Common myeloid progenitor, CD34-positive (primary cell): ENCODE results near the gene RASAL2.
"Not testable (repeated sequence)": the region's sequence is repeated elsewhere in the genome, so short reads cannot be mapped to it uniquely, and the experiment has no call there.

Source experiments
- CTCF ChIA-PET: fragments of 350-600 bp; sonication (Branson Sonifier 250); formaldehyde crosslinking; loops from one replicate; lab custom pipeline; 2021; ENCODE audit warnings: antibody characterized with exemption; lab: Charles Lee
- POLR2A ChIA-PET: fragments of 350-600 bp; sonication (Branson Sonifier 250); formaldehyde crosslinking; loops from one replicate; lab custom pipeline; 2021; ENCODE audit warnings: antibody characterized with exemption; lab: Charles Lee
- DNase-seq, 3 donors: peaks; one replicate each; pipeline versions ENCODE4 v3.0.0 to v3.0.0-alpha.2; 2013
- H3K27ac ChIP-seq, 2 experiments: 1 replicate in 1 of 2; 2 replicates in 1 of 2; pipeline ENCODE4 v1.7.0; 2013; ENCODE audit warnings: inconsistent platforms in 2 of 2, low read length in 2 of 2, mild to moderate bottlenecking in 2 of 2, low read depth in 1 of 2, moderate library complexity in 1 of 2; ENCODE audit not compliant: severe bottlenecking in 2 of 2, insufficient read depth in 1 of 2, poor library complexity in 1 of 2
- H3K27me3 ChIP-seq, 5 experiments: replicated peaks in 2 of 5; 1 replicate in 3 of 5; 2 replicates in 2 of 5; pipeline versions ENCODE4 v1.6.1 to v1.7.0; 2013; ENCODE audit warnings: low read length in 4 of 5, mild to moderate bottlenecking in 2 of 5, moderate library complexity in 2 of 5, inconsistent platforms in 1 of 5; ENCODE audit not compliant: insufficient read depth in 5 of 5, control insufficient read depth in 4 of 5
- H3K36me3 ChIP-seq, 4 experiments: 1 replicate in 2 of 4; 2 replicates in 2 of 4; pipeline versions ENCODE4 v1.6.1 to v1.7.0; 2013; ENCODE audit warnings: low read length in 3 of 4, control low read depth in 1 of 4, mild to moderate bottlenecking in 1 of 4; ENCODE audit not compliant: control insufficient read depth in 4 of 4, insufficient read depth in 4 of 4
- H3K4me1 ChIP-seq, 4 experiments: 1 replicate in 3 of 4; 2 replicates in 1 of 4; pipeline versions ENCODE4 v1.6.1 to v1.7.1; 2013; ENCODE audit warnings: low read length in 3 of 4, mild to moderate bottlenecking in 3 of 4, control low read depth in 1 of 4, inconsistent platforms in 1 of 4, moderate library complexity in 1 of 4; ENCODE audit not compliant: control insufficient read depth in 4 of 4, insufficient read depth in 4 of 4; ENCODE audit errors: control extremely low read depth in 1 of 4
- H3K4me3 ChIP-seq, 7 experiments: 1 replicate in 4 of 7; 2 replicates in 3 of 7; pipeline versions ENCODE4 v1.5.1 to v1.7.0; 2013; ENCODE audit warnings: mild to moderate bottlenecking in 7 of 7, low read length in 6 of 7, moderate library complexity in 6 of 7, inconsistent platforms in 2 of 7, low read depth in 2 of 7, control low read depth in 1 of 7; ENCODE audit not compliant: insufficient read depth in 4 of 7, control insufficient read depth in 1 of 7; ENCODE audit errors: extremely low read depth in 1 of 7
- H3K9me3 ChIP-seq, 5 experiments: 1 replicate in 4 of 5; 2 replicates in 1 of 5; pipeline versions ENCODE4 v1.6.1 to v1.7.1; 2013; ENCODE audit warnings: low read length in 4 of 5, mild to moderate bottlenecking in 2 of 5, inconsistent platforms in 1 of 5, low read depth in 1 of 5, moderate library complexity in 1 of 5; ENCODE audit not compliant: control insufficient read depth in 4 of 5, insufficient read depth in 2 of 5; ENCODE audit errors: control extremely low read depth in 1 of 5
- WGBS: methylation state at CpG from one replicate; pipeline ENCODE4 v1.1.5; 2013; ENCODE audit not compliant: insufficient coverage; 5-methylcytosine and 5-hydroxymethylcytosine counted together

The RASAL2 gene

DNA sequence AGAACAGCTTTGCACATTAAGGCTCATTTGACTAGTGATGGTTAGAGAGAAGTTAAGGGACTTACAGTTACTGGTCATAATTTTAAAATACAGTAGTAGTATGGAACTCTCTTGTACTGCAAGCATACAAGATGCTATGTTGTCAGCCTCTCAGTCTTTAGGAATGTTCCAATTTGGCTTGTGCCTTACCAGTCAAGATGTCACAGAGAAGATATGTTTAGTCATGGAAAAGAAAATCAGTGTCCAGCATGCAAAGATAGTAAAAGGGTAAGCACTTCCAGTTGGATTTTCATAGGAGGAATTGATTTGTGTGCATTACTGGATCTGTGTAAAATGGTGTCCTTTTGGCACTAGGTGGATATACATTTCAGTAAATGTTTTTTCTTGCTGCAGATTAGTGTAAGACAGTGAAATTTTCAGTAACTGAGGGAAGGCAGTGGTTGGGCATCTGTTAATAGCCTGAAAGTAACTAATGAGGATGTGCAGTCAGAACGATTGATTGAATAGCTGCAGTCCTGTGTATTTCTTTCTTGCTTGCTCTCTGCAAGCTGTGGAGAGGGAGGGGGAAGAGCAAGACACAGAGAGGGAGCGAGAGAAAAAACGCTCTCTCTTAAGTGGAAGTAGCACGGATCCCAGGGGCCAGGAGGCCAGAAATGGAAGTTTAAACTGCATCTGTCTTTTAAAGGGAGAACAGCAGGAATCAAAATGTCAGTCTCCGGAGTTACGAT, 294.7 kb downstream of the RASAL2 start:
- Histone ChIP-seq H3K27ac (no peak overlapping the region), H3K9me3 (no peaks in the 10 kb centered on the region)
- CTCF ChIA-PET, result no interaction called here

DNA sequence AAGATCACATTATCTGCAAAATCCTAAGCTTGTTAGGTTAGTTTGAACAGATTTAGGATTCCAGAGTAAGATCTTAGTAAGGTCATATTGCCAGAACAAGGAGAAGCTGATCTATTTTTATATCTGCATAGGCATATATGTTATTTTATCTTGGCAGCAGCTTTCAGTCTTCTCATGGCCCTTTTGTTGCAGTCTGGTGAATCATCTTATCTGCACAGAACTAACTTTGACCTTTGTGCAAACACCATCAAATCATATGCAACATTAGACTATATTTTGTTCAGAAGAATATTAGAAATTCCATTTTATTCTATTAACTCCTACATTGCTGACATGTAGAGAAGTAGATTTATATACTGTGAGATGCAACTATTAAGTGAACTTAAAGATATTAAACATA, 295.5 kb downstream of the RASAL2 start:
- POLR2A ChIA-PET, result interaction anchor here (0.6 kb wide), 1 partner anchor 772 kb away, joined by 3 read pairs; no protein-coding TSS in a partner anchor
- Histone ChIP-seq H3K9me3 (no peaks in the 10 kb centered on the region), H3K4me1 (no peaks in the 10 kb centered on the region), H3K27me3 (no peaks in the 10 kb centered on the region), H3K27ac (no peak overlapping the region), H3K36me3 (no peaks in the 10 kb centered on the region), H3K4me3 (no peak overlapping the region)
- CTCF ChIA-PET, result no interaction called here
- DNase-seq, result no peak

More for the DNA sequence above, 294.7 kb downstream of the RASAL2 start:
- POLR2A ChIA-PET, result no interaction called here
- Histone ChIP-seq H3K36me3 (no peaks in the 10 kb centered on the region), H3K27me3 (no peaks in the 10 kb centered on the region), H3K4me1 (no peaks in the 10 kb centered on the region), H3K4me3 (no peak overlapping the region)
- WGBS, result 85% methylated on average over 6 of the region's 6 CpGs
- no peak for DNase-seq

- H3K9me3 ChIP-seq, DNase-seq, H3K27me3 ChIP-seq, H3K4me3 ChIP-seq, H3K27ac ChIP-seq, H3K36me3 ChIP-seq, CTCF ChIA-PET, H3K4me1 ChIP-seq: not testable (repeated sequence)
- POLR2A ChIA-PET, result interaction anchor here (0.6 kb wide), 1 partner anchor 773 kb away, joined by 3 read pairs; no protein-coding TSS in a partner anchor
- 100% methylated on average over 6 of the region's 8 CpGs for WGBS
These were observed 296.4 kb downstream of the RASAL2 start for GRCh38 chr1:178390280-178390679.

DNA sequence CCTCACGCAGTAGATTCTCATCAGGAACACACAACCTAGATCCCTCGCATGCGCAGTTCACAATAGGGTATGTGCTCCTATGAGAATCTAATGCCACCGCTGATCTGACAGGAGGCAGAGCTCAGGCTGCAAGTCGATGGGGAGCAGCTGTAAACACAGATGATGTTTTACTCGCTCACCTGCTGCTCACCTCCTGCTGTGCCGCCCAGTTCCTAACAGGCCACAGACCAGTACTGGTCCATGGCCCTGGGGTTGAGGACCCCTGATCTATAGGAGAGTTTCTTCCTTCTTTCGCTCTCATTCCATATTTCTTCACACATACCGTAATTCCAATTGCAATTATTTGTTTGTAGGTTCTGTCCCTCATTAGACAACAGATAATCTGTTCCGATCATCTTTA, 299.5 kb downstream of the RASAL2 start:
- Histone ChIP-seq H3K27ac (no peak overlapping the region), H3K36me3 (no peaks in the 10 kb centered on the region), H3K9me3 (no peaks in the 10 kb centered on the region), H3K4me1 (no peaks in the 10 kb centered on the region), H3K4me3 (no peak overlapping the region), H3K27me3 (no peaks in the 10 kb centered on the region)
- POLR2A ChIA-PET, result no interaction called here
- 97% methylated on average over 7 of the region's 10 CpGs for WGBS
- CTCF ChIA-PET, result no interaction called here
- DNase-seq, result no peak

GRCh38 chr1:178396789-178397188, 302.9 kb downstream of the RASAL2 start:
- Histone ChIP-seq H3K27ac (no peak overlapping the region), H3K36me3 (no peaks in the 10 kb centered on the region), H3K4me3 (no peak overlapping the region), H3K9me3 (no peaks in the 10 kb centered on the region), H3K27me3 (no peaks in the 10 kb centered on the region), H3K4me1 (no peaks in the 10 kb centered on the region)
- POLR2A ChIA-PET, result interaction anchor here (0.6 kb wide), 1 partner anchor 51 kb away, joined by 3 read pairs; no protein-coding TSS in a partner anchor
- CTCF ChIA-PET, result no interaction called here
- no peak for DNase-seq

DNA sequence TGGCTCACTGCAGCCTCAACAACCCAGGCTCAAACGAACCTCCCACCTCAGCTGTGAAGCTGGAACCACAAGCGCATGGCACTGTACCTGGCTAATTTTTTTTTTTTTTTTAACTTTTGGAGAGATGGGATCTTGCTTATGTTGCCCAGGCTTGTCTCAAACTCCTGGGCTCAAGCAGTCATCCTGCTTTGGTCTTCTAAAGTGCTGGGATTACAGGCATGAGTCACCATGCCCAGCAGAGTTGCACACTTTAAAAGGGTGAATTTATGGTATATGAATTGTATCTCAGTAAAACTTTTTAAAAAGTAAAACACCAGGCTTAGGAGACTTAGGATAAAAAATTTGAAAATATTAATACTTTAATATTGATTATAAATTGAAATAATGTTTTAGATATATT, 303.8 kb downstream of the RASAL2 start:
- no peaks in the 10 kb centered on the region for H3K4me1 ChIP-seq
- CTCF ChIA-PET, result no interaction called here
- WGBS, result 100% methylated on average over 2 of the region's 2 CpGs
- no peak for DNase-seq
- H3K9me3 ChIP-seq, result no peaks in the 10 kb centered on the region
- no peaks in the 10 kb centered on the region for H3K36me3 ChIP-seq
- H3K27ac ChIP-seq, result no peak overlapping the region
- no peaks in the 10 kb centered on the region for H3K27me3 ChIP-seq
- no peak overlapping the region for H3K4me3 ChIP-seq
- POLR2A ChIA-PET, result interaction anchor here (0.6 kb wide), 1 partner anchor 50 kb away, joined by 3 read pairs; no protein-coding TSS in a partner anchor

- CTCF ChIA-PET, result no interaction called here
- H3K9me3 ChIP-seq, result no peaks in the 10 kb centered on the region
- no peaks in the 10 kb centered on the region for H3K4me1 ChIP-seq
- H3K27ac ChIP-seq, result no peak overlapping the region
- H3K27me3 ChIP-seq, result no peaks in the 10 kb centered on the region
- WGBS, result 89% methylated on average over 3 of the region's 4 CpGs
- no peak for DNase-seq
- H3K36me3 ChIP-seq, result no peaks in the 10 kb centered on the region
- H3K4me3 ChIP-seq, result no peak overlapping the region
- POLR2A ChIA-PET, result no interaction called here
These were observed 305.3 kb downstream of the RASAL2 start for GRCh38 chr1:178399177-178399728.
